Hepatic stellate cell (primary cell): ENCODE measurements around the gene RAP2A.

ENCODE experiments used
- DNase-seq: peaks from one replicate; pipeline ENCODE4 v3.0.0; 2011; ENCODE audit warnings: low spot score

Gene RAP2A

DNA sequence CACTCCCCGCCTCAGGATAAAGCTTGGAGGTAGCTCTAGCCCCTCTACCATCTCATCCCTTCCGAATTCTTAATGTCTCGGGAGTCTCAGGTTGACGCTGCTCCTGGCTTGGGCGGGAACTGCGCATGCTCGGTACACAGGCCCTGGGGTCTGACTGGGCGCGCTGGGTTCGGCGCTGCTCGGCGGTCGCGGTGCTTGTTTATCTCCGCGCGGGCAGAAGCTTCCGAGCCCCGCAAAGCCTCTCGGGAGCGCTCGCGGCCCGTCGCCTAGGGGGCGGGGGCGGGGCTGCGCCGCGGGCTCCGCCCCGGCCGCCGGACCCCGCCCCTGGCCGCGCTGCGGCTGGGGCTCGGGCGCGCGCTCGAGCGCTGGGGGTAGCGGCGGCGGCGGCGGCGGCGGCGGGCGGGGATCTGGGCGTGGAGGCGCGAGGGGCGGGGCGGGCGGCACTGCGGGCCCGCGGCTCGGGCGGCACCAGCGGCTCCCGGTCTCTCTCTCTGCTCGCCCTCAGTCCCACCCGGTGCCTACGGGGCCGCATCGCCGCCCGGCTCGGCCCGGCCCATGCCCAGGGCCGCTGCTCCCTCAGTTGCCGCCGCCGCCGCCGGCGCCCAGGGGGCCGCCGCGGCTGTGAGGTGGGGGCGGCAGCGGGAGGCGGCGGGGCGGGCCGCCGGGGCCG is at the start of gene RAP2A:
RAP2A (plus strand) TSS at position 443 of the 670 bp plus-strand sequence. CDS start 302 bp downstream, outside the sequence.
- DNase-seq, result peak; percentile 66

DNA sequence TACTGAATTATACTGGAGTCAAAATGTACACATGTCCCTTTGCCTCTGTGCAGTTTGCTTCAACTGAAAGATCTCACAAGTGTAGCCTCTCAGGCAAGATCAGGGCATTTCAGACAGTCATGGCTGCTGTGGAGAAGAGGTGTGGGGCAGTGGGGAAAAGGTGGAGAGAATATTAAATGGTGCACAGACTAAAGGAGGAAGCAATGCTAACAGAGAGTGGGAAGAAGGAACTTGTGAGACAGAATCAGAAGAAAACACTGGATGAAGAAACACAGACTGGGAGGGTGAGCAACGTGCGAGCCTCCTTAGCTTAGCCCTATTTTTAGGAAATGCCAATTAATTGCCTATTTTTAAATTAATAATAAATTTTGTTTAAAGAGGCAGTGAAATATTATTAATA is 49.6 kb upstream of the RAP2A start:
- no peak for DNase-seq

DNA sequence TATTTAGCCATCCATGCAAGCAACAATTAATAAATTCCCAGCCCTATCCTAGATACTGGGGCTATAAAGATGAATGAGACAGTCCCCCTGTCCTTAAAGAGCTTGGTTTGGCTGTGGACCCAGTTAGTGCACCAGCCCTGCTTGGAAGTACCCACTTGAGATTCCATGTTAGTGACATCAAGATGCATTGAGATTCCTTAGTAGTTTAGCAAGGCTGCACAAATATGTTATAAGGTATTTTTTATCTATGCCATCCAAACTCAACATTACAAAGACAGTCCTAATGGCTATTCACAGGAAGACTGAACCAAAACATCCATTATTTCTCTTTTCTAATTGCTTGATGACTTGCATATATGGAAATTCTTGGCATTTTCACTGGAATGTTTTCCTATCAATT is 48.8 kb upstream of the RAP2A start:
- no peak for DNase-seq

DNA sequence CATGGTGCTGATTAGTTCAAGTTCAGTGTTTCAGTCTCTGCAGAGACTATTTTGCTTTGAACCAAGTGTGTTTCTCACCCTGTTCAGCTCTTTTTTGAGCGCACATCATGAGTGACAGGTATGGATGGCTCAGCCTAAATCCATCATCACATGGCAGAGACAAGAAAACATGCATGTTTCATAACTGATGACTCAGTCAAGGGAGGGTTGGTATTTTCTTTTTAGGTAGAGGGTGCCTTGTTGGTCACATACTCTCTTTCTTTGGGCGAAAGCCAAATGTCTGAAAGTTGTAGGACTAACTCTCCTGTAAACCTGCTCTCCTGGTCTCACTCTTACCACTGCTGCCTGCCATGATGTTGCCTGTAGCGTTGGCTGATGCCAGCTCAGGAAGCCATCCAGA is 48.1 kb upstream of the RAP2A start:
- DNase-seq, result no peak

DNA sequence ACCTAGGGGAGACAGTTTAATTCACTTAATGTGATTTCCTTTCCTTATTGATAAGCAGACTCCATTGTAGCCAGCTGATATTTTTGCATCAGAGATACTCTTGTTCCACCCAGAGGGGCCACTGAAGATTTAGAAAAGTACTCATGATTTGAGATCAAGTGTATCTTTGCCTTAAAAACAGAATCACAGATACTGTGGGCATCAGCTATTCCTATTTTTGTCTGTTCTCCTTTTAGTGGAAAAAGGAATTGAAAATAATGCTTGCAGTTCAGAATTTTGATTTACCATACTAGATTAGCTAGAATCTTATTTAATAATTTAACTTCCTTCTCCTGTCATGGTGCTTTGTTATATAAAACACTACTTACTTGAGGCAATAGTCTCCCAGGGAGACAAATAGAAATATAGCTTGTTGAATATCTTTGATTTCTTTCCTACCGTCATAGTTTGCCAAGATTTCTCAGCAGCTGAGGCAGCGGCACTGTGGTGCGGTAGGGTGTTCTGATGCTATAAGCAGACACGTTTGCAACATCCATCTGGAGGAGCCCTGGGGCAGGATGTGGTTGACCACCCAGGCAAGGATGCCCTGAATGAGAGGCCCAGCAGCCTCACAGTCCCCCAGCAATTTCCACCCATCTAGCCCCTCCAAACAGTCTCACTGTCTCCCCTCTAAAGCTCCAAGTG is 47.0 kb upstream of the RAP2A start:
- no peak for DNase-seq

DNA sequence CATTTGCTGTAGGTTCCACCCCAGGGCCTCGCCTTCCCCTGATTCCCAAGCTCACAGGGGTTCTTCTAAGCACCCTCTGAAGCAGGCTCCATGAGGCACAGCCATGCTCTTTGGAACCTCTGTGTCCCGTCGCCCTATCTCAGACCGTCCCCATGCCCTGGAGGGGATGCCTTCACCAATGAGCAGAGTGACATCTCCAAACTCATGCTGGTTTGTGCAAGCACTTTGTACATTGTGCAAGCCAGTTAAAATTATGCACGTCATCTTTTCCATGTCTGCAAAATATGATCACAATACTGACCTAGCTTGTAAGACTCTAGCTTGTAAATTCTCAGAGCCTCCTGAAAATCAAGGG is 46.5 kb upstream of the RAP2A start:
- DNase-seq, result no peak

DNA sequence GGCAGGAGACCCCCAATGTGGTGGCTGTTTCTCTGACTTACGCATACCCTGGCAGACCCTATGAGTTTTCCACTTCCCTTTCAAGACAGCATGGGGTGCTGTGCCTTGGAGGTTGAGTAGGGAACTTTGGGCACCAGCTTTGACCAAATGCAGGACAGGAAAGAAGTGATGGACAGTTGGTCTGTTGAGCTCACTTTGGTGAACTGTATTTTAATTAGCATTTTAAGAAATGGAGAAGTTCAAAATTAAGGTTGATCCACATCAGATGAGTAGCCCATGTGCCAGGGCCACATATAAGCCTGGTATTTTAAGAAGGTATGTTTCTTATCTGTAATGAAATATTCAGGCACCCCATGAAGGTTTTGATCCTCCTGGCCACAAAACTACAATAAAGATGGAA is 46.1 kb upstream of the RAP2A start:
- no peak for DNase-seq

DNA sequence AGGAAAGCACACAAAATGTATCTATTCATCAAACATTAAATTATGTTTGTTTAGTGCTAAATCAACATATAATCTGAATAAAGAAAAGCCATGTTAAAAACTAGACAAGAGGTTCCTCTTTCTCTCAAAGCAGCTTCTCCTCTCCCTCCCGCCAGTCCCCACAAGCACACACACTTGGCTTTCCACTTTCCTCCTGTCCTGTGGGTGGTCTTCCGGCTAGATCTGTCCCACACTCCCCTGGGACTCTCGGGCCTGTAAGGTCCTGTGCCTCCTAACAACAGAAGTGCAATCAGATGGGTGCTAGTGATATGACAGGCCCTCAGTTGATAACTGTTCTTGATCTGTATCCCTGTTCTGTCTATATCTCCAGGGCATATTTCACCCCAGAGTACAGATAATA is 45.6 kb upstream of the RAP2A start:
- no peak for DNase-seq

DNA sequence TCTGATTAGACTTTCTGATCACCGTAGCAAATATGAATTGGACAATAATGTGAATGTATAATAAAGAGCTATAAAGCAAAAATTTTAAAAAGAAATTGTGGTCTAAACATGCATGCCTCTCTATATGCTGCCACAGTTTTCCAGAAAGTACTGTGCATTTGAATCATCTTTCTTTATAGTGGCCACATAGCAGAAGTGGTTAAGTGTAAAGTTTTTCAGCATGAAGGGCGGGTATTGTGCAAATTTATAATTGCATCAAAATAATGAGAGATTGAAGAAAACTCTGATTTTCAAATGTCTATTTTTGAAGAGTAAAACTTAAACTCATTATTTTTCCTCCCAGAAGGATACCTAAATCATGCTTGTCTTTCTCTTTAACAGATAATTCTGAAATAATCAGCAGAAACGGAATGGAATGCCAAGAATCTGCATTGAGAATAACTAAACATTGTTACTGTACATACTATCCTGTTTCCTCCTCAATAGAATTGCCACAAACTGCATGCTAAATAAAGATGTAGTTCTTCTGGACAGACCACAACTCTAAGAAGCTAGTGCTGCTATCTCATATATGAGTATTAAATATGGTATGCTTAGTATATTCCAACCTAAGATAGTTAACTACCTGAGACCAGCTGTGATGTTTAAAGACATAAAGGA is 42.9 kb upstream of the RAP2A start:
- DNase-seq, result no peak

DNA sequence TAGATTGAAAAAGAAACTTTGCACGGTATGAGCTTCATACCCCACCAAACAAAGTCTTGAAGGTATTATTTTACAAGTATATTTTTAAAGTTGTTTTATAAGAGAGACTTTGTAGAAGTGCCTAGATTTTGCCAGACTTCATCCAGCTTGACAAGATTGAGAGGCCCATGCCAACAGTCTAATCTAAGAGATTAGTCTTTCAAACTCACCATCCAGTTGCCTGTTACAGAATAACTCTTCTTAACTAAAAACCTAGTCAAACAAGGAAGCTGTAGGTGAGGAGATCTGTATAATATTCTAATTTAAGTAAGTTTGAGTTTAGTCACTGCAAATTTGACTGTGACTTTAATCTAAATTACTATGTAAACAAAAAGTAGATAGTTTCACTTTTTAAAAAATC is 41.9 kb upstream of the RAP2A start:
- no peak for DNase-seq

DNA sequence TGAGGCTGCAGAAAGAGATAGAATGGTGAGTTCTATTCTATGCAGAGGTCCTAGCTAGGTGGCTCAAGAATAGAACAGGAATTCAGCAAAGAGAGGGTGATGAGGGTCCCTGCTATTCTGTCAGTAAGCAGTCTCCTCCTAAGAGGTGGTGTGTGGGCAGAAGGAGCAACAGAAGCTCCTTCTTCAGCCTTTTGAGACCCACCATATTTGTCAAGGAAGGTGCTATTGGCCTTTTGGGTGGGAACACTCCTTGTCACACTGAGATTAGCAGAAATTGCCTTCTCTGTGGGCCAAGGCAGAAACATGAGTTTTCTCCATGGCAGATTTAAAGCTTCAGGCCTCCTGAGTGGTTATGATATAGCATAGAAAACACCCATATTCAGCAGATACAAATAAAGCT is 39.4 kb upstream of the RAP2A start:
- no peak for DNase-seq

DNA sequence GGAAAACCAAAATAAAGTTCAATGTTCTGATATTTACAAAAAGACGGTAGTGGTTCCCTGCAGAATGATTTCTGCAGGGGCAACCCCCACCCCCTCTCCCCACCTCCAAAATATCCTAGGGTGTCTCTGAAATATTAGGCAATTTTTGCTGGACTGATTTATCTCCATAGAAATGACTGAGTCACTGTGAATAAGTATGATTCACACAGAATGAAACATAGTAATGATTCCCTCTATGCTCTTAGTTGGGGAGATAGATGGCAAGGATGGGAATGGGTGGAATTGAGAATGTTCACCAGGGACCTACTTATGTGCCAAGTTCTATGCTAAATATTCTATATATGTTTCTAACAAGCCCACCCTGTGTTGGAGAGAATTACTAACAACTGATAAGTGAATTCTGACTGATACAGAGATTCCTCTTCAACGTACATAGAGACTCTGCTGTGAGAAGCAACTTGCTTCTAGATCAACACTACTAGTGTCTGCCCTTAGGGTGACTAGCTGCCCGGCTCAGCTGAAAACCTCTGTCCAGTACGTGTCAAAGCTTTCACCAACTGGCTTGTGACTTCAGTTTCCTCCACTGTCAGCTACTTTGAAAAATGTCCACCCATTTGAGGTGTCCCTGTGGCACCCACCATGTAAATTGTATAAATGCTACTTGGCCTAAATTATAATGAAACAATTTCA is 38.4 kb upstream of the RAP2A start:
- DNase-seq, result no peak

DNA sequence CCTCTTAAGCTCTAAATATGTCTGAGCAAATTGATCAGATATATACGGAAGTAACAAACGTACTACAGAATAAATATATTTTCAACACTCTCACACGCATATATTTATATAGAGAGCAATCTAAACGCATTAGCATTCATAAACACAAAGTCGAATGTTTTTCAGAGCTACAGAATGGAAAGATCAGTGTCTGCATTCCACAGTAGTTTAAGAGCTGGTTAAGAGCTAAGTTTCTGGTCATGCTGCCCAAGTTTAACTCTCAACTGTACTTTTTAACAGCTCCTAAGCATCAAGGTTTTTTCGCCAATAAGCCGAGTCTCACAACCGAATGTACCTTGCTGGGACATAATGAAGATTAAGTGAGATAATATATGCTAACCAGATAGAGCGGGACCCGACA is 36.7 kb upstream of the RAP2A start:
- no peak for DNase-seq

DNA sequence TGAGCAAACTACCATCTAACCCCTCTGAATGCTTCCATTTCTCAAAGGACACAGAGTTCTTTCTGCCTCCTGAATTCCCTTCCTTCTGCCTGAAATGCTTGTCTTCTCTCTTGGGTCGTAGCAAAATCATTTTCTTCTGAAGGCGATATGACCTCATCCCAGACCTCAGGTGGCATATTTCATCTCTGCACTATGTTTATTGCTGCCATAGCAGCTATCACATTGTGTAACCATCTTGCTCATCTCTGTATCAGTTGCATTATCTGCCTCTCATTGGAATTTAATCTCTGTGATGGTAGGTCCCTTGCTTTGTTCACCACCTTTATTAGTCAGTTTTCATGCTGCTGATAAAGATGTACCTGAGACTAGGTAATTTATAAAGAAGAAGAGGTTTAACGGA is 32.5 kb upstream of the RAP2A start:
- no peak for DNase-seq

DNA sequence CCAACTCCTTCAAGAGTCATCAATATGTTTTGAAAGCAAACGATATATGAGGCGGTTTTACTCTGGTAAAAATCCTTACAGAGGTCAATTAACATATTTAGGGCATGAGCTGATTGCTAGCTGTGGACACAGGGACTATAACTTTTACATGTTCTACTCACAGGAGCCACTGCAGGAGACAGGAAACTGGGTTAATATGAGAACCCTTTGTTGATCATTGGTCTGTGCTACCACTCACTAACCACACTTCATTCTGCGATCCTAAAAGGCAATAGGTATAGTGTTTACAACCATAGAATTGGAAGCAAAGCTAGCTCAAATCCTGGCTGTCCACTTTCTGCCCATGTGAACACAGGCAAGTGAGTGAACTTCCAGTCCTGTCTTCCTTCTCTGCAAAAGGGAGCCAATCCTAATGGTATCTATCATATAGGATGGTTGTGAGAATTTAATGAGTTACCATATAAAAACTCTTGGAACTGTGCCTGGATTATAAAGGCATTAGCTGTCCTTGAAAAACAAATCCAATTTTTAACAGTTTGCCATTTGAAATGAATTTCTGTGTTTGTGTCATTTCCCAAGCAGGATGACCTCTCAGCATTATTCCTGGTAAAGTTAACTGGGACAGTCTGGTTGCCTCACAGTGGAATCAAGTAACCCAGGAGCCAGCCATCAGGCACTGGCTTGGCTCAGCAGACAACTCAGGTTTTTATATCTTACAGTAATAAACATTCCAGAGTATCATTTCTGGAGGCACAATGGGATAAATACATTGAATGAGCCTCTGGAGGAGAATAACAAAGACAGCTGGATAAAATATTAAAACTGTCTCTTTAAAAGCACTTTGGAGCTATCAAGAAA is 29.8 kb upstream of the RAP2A start:
- DNase-seq, result no peak

DNA sequence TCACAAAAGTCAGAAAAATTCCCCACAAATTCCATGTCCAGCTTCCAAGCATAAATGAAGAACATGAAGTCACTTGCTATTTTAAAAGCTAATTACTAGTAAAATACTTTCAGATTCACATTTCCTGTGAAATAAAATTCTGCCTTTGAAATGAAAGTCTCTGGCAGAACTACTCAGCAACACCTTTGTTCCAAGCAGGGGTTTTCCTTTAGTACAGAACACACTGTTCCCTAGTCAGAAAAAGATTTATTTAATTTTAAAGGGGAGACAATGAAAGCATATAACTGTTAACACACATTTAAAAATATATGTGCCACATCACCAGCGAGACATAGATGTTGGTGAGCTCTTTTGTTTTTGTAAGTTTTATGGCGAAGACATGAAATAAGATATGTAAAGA is 26.4 kb upstream of the RAP2A start:
- DNase-seq, result no peak

DNA sequence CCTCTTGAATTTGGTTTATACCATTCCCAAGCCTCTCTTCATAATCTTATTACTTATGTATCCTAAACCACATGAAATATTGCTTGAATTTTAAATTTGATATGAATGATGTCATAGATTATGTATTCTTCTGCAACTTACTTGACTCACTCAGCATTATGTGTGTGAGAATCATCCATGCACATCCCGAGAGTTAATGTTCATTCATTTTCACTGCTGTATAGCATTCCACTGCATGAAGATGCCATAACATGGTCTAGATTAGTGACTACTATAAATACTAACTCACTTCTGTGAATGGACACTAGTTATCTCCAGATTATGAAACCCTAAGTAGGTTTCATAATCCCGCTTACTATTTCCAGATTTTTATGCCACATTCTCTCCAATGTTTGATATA is 25.0 kb upstream of the RAP2A start:
- DNase-seq, result no peak

DNA sequence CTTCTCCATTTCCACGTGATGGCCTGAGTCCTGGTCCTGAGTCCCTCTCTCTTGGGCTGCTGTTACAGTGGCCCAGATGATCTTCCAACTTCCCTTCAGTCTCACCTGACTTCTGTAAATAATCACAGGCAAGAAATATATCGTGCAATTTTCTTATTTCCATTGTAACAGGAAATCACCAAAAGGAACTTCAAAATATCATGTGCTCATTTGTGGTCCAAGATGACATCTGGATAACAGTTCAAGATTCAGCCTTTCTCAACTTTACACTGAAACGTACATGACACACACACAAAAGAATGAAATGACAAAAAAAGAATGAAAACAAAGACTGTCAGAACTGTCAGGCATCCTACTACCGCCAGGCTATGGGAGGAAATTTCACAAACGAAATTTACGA is 22.0 kb upstream of the RAP2A start:
- DNase-seq, result no peak

DNA sequence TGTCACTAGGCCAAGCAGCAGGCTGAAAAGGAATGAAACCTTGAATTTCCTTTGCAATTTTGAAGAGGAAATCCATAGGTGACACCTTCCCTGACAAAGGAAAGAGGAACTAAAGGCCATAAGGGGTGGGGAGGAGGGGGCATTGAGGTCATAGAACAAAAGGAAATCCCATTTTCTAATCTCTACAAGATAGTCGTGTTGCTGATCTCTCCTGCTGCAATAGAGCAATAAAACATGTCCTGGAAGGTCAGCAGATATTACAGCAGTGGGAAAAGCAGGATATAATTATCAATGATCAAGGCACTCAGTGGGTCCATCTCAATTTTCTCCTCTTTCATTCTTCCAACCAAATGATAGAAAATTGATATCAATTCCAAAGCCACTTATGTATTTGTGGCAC is 20.3 kb upstream of the RAP2A start:
- DNase-seq, result no peak

DNA sequence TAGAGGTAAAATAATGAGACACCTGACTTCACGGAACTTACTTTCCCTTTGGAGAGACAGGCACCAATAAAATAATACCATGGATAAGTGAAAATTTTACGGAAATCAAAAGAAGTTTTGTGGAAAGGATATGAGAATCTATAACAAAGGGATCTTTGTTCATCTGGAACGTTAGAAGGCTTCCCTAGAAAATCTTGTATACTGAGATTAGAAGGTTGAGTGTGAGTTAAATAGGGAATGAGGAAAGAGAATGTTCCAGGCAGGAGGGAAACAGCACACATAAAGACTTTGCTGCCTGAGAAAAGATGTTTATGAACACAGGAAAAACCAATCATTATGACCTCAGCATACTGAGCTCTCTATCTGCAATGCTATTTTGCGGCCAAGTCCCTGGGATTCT is 19.6 kb upstream of the RAP2A start:
- no peak for DNase-seq

DNA sequence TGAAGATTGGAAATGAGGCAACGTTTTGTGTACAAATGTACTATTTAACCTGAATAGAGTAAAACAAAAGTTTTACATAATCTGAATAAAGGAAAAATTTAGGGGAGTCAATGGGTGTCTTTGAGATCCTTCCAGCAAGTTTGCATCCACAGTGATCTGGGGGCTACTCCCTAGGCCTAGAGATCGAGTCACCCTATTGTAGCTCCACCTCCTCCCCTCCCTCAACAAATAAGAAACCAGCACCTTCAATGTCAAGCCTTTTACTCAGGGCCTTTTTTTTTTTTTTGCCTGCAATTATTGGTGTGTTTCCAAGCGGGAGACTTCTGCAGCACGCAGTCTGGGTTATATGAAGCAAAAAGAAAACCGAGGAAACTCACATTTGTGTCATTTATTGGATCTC is 16.3 kb upstream of the RAP2A start:
- no peak for DNase-seq
